Cerebellar nuclear complex (tissue), 1 donor: ENCODE results near the gene SLC12A6.

Source experiments
- DNase-seq, 2 experiments: peaks; one replicate each; lab custom pipeline; 2025; lab: John Stamatoyannopoulos, UW

Gene SLC12A6

DNA sequence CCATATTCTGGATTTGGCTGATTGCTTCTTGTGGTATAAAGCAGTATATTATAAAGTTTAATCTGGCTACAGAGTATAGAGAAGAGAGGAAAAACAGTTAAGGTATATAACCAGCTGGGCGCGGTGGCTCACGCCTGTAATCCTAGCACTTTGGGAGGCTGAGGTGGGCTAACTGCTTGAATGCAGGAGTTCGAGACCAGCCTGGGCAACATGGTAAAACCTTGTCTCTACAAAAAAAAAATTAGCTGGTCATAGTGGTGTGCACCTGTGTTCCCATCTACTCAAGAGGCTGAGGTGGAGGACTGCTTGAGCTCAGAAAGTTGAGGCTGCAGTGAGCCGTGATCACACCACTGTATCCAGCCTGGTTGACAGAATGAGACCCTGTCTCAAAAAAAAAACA is 7.3 kb downstream of the SLC12A6 start:
- DNase-seq = no peak

DNA sequence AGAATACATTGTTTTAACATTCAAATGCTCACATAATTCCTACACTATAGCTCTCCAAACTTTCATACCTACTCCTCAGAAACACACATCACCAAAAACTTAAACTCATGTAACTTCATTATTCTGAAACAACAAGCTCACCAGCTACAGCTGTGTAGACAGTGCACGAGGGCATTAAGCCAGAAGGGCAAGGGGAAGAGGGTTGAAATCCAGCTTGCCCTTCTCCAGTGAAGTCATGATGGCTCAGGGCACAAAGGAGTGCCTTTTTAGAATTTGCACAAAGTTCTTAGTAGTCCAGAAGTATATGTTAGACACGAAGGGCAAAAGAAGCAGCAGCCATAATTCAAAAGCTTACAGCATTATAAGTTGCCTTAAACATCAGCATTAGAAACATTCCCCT is 8.6 kb downstream of the SLC12A6 start:
- DNase-seq = no peak

DNA sequence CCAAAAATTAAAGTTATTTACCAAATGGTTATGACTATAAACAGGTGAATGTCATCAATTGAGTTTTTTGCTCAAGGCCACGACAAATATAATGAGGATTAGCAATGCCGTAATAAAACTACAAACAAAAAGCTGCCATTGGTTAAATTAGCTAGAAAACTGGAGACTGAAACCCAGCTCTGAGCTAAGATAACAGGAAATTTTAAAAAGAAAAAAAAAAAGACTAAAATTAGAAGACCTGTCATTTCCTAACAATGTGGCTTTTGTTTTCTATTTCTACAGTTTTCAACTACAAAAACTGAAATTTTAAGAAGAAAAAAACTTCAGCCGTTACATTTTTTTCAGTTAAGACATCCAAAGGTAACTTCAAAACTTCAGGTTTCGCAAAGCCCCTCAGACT is 9.7 kb downstream of the SLC12A6 start:
- DNase-seq = no peak

DNA sequence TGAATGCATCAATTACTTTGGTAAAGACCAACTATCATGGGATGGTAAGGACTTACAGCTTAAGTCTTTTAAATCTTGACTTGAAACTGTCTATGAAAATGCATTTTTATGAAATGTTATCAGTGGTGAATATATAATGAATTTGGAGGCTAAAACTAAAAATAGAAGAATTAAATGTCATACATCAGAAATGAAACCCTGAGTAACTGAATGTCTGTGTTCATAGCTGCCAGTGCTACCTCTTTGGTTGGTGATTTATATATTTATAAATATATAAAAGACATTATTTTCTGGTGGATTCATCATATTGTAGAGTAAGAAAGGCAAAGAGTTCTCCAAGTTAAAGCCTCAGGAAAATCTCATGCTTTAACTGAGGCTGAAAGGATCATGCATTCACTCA is 12.2 kb downstream of the SLC12A6 start:
- DNase-seq = no peak

DNA sequence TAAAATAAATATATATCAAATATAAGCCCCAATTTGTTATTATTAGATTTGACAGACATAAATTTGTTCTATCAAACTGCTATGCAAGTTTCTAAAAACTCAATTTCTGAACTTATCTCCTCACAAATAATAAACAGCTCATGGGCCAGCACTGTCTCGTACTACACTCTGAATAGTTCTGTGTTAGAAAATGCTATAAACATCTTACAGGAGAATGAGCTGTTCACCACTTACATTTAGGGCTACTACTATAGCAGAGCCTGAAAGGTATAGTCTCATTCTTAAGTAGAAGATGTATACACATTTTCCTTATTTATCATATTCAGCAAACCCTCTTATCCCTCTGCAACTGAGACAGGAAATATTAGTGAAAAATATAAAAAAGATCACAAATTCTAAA is 12.6 kb downstream of the SLC12A6 start:
- DNase-seq = no peak

DNA sequence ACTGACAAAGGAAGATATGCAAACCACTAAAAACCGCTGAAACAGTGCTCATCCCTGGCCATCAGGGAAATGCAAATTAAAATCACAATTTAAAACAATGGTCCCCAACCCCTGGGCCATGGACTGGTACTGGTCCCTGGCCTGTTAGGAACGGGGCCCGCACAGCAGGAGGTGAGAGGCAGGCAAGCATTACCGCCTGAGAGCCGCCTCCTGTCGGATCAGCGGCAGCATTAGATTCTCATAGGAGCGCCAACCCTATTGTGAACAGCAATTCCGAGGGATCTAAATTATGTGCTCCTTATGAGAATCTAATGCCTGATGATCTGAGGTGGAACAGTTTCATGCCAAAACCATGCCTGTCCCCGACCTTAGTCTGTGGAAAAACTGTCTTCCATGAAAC is 14.4 kb downstream of the SLC12A6 start:
- DNase-seq = no peak

DNA sequence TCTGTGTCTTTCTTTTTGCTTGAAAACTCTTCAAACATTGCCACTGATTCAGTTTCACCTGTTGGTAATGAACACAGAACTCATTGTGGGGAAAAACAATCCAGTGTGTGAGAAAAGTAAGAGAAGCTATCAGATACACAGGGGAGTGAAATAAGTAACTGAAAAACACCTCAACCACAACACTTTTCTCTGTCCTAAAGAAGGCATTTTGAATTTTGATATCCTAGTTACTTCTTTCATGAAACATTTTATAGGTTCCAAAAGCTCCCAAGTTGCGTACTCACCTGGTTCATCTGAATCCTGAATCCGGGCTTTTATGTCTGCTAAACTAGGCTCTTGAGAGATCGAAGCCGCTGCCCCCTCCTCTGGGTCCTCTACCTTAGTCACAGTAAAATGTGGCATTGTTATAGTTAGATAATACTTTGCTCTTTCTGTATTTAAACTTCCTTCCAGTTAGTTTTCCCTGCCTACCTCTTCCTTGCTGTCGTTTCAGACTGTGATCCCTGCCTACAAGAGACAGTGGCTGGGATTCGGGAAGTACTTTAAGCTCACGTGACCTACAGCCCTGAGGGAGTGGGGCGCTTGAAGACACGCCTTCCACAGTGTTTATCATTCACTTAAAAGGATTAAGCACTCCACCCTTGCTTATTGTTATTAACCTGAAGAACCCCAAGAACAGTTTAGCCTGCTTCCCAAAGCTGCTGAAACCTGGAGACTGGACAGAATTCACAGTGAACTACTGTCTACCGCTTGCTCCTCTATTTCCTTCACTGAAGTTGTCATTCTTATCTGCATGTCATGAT is 19.1 kb downstream of the SLC12A6 start:
- DNase-seq = no peak

DNA sequence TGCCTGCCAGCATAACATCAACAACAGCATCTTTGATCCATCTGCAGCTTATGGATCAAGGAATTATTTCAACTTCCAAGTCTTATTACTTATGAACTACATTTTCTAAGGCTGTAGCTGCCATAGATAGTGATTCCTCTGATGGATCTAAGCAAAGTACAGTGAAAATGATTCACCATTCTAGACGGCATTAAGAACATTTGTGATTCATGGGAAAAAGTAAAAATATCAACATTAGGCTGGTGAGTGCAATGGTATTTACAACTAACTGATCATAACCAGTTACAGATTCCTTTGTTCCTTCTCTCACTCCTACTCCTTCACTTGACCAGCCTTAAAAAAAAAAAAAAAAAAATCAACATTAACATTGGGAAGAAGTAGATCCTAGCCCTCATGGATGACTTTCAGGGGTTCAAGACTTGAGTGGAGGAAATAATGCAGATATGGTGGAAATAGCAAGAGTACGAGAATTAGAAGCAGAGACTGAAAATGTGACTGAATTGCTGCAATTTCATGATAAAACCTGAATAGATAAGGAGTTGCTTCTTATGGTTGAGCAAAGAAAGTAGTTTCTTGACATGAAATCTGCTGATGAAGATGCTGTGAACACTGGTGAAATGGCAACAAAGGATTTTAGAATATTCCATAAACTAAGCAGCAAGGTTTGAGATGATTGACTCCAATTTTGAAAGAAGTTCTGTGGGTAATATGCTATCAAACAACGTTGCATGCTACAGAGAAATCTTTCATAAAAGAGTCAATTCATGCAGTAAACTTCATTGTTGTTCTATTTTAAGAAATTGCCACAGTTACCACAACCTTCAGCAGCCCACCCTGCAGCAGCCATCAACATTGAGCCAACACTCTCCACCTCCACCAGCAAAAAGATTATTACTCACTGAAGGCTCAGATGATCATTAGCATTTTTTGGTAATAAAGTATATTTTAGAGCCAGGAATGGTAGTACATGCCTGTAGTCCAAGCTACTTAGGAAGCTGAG is 22.8 kb downstream of the SLC12A6 start:
- no peak for DNase-seq

DNA sequence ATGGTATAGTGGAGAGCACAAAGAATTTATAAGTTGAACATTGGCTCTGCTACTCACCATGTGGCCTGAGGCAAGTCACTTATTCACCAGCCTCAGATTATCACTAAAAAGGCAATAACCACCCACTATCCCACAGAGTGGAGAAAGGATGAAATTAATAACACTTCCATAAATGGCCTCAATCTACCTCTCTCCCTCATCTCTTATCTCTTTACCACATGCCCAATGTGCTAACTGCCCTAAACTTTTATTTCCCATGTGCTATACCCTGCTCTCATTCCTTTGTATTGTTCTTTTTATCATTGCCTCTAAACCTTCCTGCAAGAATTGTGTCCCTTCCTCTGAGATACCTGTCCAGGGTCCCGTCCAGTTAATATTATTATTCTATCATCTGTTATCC is 26.0 kb downstream of the SLC12A6 start:
- no peak for DNase-seq

DNA sequence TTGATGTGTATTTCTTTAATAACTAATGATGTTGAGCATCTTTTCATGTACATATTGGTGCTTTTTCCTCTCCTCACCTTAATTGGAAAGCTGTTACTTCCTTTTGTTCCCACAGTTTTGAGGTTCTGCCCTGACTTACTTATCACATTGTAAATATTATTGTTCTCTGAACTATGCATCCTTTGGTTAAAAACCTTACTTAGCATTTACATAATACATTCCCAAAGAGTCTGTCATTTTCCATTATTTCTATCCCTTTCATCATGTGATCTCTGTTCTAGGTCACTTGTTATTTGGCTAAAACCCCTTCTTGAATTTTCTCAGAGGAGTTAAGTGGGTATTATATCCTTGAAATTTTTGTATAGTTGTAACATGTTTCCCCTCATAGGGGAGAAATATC is 33.0 kb downstream of the SLC12A6 start:
- no peak for DNase-seq

DNA sequence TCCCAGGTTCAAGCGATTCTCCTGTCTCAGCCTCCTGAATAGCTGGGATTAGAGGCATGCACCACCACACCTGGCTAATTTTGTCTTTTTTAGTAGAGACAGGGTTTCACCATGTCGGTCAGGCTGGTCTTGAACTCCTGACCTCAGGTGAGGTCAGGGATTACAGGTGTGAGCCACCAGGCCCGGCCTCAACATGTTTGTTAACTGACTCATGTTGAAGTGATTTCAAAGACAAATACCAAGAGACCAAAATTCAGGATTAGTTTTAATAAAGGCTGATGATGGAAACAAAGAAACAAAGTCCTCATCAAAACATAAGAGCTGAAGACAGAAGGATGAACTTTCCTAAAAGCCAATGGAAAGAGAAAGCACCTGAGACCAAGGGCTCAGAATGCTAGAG is 36.5 kb downstream of the SLC12A6 start:
- DNase-seq = no peak

DNA sequence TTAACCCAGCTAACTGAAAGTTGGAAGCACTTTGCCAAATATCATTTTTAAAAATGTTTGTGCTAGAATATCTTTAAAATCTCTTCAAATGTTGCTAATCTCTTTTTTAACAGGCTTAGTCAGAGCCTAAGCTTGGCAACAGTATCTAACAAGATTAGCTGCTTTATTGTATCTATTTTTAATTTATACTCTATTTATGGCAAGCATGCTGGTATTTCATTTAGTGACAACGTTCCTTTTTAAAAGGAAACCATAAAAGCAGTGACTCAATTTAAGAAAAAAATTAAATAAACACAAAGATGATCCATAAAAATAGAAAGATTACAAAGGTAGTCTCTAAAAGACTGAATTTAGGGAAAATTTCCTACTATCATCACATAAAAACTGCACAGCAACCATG is 40.5 kb downstream of the SLC12A6 start:
- DNase-seq = no peak

DNA sequence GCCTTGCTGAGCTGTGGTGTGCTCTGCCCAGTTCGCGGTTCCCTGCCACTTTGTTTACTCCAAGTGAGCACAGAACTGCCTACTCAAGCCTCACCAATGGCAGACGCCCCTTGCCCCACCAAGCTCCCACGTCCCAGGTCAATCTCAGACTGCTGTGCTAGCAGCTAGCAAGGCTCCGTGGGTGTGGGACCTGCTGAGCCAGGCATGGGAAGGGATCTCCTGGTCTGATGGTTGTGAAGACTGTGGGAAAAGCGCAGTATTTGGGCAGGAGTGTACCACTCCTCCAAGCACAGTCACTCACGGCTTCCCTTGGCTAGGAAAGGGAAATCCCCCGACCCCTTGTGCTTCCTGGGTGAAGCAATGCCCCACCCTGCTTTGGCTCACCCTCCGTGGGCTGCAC is 45.0 kb downstream of the SLC12A6 start:
- DNase-seq = no peak

DNA sequence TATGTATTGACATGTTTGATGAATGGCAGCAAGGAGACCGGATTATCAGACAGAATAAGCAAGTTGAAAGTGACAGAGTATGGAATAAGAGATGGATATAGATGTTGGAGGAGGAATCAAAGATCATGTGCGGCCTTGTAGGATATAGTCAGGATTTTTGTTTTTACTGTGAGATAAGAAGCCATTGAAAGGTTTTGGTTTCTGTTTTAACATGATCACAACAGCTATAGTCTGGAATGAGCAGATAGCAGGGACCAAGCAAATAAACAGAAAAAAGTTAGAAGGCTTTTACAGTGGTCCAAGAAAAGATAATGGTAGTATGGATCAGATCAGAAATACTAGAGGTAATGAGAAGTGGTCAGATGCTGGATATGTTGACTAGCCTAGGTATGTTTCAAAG is 52.6 kb downstream of the SLC12A6 start:
- DNase-seq = no peak

DNA sequence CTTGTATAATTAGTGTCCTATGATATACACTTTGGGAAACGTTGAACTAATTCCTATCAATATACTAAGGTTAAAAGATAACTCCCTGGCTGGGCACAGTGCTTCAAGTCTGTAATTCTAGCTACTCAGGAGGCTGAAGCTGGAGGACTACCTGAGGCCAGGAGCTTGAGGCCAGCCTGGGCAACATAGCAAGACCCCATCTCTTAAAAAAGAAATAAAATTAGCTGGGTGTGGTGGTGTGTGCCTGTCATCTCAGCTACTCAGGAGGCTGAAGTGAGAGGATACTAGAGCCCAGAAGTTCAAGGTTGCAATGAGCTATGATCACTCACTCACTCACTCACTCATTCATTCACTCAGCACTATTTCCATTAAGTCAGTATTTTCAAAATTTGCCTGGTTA is 55.2 kb downstream of the SLC12A6 start:
- DNase-seq = no peak

DNA sequence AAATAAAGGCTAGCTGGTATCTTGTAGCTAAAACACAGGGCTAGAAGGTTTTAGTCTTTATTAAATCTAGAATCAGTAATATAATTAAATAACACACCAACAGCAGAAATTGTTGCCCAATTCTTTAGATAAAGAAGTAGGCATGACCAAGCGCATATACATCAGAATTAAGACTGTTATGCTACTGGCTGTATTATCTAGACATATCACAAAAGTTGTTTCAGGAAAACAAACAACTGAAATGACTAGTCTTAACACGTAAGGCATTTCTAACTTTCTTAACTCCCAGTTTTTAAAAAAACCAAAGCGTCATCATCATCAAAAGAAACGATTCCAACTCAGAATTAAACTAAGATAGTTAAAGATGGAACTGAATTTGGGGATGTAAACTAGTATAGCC is 57.4 kb downstream of the SLC12A6 start:
- no peak for DNase-seq

DNA sequence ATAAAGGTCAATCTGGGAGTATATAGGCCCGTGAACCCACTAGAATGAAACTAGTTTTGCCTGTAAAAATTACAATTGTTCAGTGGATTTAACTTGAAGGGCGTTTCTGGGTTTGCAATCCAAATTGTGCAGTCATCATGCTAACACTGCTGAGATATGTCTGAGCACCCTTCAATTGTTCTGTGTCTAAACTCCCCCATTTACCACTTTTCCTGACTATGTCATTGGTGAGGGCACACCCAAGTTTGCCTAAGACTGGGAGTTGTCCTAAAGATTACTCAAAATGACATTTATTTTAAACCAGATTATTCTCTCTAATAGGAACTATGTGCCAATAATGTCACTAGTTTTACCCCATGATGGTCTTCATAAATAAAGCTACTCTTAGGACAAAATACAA is 58.2 kb downstream of the SLC12A6 start:
- no peak for DNase-seq

DNA sequence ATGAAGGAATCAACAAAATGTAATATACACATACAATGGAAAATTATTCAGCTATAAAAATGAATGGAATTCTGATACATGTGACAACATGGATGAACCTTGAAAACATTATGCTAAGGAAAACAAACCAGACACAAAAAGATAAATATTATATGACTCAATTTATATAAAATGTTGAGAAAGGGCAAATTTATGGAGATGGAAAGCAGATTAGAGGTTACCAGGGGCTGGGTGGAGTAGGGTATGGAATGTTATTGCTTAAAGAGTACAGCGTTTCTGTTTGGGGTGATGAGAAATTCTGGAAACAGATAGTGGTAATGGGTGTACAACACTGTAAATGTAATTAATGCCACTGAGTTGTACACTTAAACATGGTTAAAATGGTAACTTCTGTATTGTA is 61.9 kb downstream of the SLC12A6 start:
- no peak for DNase-seq

DNA sequence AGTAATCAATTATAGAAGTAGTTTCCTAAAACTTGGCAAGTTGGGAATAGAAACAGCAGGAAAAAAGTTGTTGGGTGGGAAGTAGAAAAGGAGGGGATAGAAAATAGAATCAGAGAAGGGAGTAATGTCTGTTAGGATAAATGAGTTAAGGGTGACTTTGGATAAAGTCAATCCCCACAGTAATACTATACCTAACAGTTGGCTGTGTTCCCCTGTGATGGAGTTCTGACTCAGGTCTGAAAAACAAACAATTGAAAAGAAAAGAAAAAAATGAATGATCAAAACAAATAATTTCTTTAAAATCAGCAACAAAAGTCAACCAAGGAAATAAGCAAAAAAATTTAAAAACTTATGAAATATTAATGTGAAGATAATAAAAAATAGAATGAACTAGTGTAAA is 62.4 kb downstream of the SLC12A6 start:
- no peak for DNase-seq

DNA sequence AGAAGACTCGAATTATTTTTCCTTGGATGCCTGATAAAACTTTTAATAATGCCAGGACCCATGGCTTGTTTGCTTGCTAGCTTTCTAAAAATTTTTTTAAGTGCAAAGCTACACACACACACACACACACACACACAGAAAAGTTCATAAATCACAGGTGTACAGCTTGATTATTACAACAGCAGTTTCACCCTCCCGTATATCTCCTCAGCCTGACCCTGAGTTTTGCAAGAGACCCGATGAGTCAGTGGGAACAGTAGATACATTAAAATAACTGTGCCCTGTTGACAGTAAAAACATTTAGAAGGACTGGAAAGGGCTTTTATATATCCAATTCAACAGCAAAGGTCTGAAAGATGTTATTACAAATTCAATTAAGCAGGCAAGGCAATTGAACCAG is 66.1 kb downstream of the SLC12A6 start:
- DNase-seq = no peak

DNA sequence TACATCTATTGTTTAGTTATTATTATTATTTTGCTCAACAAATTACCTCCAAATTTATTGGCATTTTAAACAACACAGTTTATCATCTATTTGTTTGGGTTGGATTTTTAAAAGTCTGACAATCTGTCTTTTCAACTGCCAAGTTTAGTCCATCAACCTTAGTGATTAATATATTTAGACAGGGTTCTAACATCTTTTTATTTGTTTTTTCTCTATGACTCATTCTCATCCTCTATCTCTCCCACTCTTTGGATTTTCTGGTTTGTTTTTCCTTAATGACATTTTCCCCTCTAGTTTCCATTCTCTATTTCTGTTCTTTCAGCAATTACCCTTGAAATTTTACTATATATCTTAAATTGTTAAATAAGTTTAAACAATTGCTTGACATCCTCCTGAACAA is 70.8 kb downstream of the SLC12A6 start:
- DNase-seq = no peak

DNA sequence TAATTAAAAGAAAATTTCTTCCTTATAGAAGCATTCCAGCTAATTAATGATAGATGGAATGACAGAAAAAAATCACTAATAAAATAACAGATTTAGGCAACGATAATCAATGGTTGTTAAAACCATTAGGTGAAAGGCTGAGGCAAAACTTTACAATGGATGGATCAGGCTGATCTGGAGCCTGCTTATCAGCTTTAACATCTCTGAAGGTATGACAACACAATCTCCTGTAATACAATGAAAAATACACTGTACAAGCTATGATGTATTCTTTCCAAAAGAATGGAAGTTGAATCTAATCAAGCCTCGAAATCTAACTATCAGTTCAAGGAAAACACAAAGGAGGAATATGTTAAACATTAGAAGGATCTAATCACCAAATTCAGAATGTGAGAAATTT is 73.5 kb downstream of the SLC12A6 start:
- DNase-seq = no peak

DNA sequence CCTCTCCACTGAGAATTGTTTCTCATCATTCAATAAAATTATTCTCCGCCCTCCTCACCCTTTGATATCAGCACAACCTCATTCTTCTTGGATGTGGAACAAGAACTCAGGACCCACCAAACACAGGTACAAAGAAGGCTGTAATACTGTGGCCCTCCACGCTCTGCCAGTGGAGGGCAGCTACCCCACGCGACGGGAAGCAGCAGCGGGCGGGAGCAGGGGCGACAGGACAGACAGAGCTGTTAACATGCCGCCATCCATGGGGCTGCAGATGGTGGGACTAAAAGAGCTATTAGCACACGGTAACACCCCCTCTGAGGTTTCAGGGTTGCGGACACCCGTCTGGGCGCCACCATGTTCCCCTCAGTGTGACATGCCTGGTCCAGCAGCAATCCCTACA is 75.2 kb downstream of the SLC12A6 start:
- no peak for DNase-seq
